ENCODE measurements around the gene OSR1. TPM values are rescaled to one million over a fixed set of nuclear protein-coding genes. Genes with fewer than 3 reads are reported as not detected.

OSR1 gene
- total RNA-seq, 1 donor from 2014 or later, result 6.3 TPM

DNA sequence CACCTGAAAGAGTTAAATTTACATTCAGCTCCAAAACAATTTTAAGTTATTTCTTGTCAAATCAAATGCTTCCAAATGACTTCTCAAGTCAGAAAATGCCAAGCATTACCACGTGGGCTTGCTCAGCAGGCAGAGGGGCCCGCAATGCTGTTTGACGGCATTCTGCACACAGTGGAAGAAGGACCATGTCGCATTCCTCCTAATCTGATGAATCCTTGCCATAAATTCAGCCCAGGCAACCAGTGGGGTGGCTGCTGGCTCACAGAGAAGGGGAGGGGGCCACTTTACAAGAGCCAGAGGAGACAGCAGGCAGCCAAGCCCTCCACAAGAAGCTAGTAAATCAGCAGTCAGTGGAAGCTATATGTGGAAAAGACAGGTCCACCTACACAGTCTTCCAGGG, 56.7 kb downstream of the OSR1 start:
- no peak for ATAC-seq
- no peak for DNase-seq (ENCODE audit: missing footprints)
- intact Hi-C loops (cut with DNase I), result no loop called here

Small RNAs within 50 kb of the gene (microRNA-seq; reads per million reads assigned to microRNA genes)
- not detected for gene MIR4757

Data from Right ventricle myocardium inferior (tissue), 1 donor.